HepG2 (cell line): ENCODE results near the gene DNM1.

Experiments used
- CTCF ChIP-seq: sonication (generic); formaldehyde crosslinking; IDR thresholded peaks from 2 replicates; pipeline ENCODE4 v1.5.0; 2020; ENCODE audit warnings: mild to moderate bottlenecking, missing genetic modification reagents, moderate library complexity
- JUND ChIP-seq: sonication (generic); formaldehyde crosslinking; IDR thresholded peaks from 2 replicates; pipeline ENCODE4 v1.8.0; 2022; ENCODE audit warnings: mild to moderate bottlenecking, missing genetic modification reagents
- NFYB ChIP-seq: sonication (generic); formaldehyde crosslinking; IDR thresholded peaks from 2 replicates; pipeline ENCODE4 v1.4.0; 2020; ENCODE audit warnings: missing genetic modification reagents

- TF ChIP-seq JUND (CRISPR knock-in tag) (no peak), CTCF (no peak), NFYB (CRISPR knock-in tag) (no peak)
Observed at GRCh38 chr9:128251732-128252100, 48.5 kb downstream of the DNM1 start.
